Right kidney (tissue), 1 donor: Measurements from ENCODE around the gene PAK5.

Experiments used
- DNase-seq: peaks from one replicate; pipeline ENCODE4 v3.0.0-alpha.2; 2016

PAK5 gene

GRCh38 chr20:9789131-9789530 lies 49.7 kb downstream of the PAK5 start:
- DNase-seq = no peak

DNA sequence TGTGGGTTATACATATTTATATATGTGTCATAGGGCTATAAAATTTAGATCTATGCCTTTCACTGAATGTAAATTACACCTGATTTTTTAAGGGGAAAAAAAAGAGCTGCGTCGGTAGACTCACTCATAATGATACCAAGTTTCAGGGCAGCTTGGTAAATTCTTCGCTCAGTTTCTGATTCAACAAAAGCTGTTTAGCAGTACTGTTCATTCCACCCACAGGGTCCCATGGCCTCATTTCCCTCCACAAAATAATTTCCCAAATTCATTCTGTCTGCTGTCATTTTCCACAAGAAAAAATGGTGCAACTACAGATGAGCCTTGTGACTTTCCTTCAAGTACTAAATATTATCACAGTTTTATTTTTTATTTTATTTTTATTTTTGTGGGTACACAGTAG lies 63.7 kb downstream of the PAK5 start:
- DNase-seq = no peak

GRCh38 chr20:9769954-9770353 lies 68.9 kb downstream of the PAK5 start:
- DNase-seq = no peak

- DNase-seq = no peak
These were observed 77.4 kb downstream of the PAK5 start for GRCh38 chr20:9761476-9761875.

GRCh38 chr20:9759392-9759791 lies 79.5 kb downstream of the PAK5 start:
- no peak for DNase-seq

GRCh38 chr20:9758752-9759151 lies 80.1 kb downstream of the PAK5 start:
- DNase-seq = no peak

DNA sequence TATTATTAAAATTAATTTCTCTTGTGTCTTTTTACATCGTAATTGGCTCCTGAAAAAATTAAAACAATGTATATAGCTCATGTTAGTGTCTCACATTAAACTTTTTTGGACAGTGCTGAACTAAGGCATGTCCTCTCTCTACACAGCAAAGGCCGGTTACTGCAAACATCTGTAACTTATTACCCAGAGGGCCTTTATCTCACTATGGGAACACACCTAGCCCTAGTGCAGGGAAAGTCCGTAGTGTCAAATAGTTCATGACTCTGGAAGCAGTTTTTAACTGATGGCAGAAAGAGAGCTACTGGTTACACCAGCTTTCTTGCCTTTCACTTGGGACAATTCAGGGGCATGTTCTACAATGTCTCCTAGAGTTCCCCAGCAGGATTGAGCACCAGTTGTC lies 82.2 kb downstream of the PAK5 start:
- DNase-seq = no peak

DNA sequence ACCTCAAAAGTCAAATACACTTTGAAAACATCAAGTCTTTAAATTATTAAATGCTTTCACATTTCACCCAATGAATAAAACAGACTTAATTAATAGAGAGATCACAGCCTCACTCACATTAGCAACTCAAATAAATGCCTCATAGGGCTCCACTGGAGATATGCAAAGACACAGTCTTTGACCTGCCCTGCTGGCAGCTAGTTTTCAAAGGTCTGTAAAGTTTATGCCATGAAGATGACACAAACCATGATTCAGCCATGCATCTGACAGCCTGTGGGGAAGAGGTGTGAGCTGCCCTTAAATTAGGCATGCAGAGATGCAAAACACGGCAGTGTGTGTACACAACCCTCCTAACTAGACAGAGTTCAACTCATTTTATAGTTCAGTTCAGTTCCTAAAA lies 83.6 kb downstream of the PAK5 start:
- DNase-seq = no peak

DNA sequence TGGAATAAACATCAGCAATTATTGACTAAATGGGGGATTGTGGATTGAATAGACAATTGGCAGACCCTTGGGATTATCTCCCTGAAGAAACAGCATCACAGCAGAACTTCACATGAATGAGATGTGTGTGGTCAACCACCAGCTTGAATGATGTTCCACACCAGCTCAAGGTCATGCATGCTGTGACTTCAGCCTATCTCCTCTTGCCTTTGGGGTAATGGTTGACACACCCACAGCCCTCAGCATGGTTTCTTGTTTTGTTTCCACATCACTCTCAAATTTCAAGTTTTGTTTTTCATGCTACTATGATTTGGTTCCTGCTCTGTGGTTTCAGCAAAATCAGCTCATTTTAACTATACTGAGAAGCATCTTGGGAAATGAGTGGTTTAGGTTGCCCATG lies 94.3 kb downstream of the PAK5 start:
- DNase-seq = no peak

DNA sequence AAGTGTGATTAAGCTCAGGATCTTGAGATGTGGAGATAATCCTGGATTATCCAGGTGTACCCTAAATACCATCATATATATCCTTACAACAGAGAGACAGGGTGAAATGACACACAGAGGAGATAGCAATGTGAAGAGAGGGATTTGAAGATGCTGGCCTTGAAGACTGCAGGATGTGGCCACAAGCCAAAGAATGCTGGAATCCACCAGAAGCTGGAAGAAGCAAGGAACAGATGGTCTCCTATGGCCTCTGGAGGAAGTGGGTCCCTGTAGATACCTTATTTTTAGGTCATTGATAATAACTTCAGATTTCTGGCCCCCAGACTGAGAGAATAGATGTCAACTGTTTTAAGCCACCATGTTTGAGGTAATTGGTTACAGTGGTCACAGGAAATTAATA lies 95.0 kb downstream of the PAK5 start:
- no peak for DNase-seq

DNA sequence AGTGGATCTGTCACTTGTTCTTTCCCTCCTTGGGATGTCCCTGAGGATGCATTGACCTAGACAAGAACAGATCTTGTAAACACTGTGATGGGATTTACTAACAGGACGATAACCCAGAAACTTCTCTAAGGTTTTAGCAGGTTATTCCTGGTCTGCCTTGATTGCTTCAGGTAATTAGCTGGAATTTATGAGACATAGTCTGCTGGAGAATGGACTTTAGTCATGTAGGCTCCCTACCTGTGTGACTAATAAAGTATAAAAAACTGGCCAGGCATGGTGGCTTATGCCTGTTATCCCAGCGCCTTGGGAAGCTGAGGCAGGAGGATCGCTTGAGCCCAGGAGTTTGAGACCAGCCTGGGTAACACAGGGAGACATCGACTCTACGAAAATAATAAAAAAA lies 96.1 kb downstream of the PAK5 start:
- no peak for DNase-seq

DNA sequence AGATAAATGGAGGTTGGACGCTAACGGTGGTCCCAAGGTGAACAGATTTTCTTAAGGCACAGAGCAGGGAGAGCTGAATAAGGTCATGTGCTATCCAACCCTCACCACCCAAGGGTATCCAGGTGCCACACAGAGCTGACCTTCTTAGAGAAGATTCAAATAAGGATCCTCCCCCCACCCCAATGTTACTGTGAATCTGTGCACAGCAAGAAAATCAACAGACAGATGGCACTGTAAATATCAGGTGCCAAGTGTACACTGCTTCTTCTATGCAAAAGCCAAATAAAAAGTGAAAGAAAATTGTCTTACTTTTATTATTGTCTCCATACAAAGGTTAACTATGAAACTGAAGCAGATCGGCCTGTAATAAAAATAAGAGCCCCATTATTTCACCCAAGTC lies 96.9 kb downstream of the PAK5 start:
- DNase-seq = no peak

GRCh38 chr20:9740486-9740885 lies 98.4 kb downstream of the PAK5 start:
- no peak for DNase-seq

GRCh38 chr20:9739991-9740390 lies 98.9 kb downstream of the PAK5 start:
- DNase-seq = no peak

DNA sequence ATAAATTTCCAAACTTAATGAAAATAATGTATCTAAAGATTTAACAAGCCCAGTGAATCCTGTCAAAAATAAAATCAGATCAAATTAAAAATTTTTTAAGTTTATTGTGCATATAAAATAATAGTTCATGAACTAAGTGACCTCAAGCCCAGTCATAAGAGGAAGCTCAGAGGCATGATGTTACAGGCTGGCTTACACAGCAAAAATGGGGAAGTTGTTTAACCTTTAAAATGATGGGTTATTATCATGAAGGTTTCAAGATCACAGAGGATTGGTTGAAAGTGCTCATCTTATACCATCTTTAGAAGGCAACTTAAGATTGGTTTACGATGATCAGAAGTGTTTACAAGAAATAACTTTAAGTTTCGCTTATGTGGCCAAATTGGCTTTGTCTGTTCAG lies 102.5 kb downstream of the PAK5 start:
- no peak for DNase-seq

- no peak for DNase-seq
These were observed 115.2 kb downstream of the PAK5 start for GRCh38 chr20:9723501-9724202.

DNA sequence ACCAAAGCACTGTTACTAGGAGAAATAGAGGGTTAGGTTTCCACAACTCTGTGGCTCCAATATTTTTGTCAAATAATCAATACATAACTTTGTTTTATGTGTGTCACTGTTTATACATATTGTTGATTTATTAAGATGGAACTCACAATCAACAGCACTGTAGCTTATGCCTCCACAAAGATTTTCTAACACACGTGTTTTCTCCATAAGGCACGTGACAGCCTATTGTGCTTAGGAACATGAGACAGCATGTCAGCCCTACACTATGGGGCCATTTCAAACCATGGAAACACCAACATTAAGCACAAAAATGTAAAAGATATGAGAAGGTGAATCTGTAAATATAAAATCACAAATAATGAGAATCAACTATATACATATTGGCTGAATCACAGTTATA lies 127.0 kb downstream of the PAK5 start:
- no peak for DNase-seq

GRCh38 chr20:9710685-9711084 lies 128.2 kb downstream of the PAK5 start:
- DNase-seq = no peak

DNA sequence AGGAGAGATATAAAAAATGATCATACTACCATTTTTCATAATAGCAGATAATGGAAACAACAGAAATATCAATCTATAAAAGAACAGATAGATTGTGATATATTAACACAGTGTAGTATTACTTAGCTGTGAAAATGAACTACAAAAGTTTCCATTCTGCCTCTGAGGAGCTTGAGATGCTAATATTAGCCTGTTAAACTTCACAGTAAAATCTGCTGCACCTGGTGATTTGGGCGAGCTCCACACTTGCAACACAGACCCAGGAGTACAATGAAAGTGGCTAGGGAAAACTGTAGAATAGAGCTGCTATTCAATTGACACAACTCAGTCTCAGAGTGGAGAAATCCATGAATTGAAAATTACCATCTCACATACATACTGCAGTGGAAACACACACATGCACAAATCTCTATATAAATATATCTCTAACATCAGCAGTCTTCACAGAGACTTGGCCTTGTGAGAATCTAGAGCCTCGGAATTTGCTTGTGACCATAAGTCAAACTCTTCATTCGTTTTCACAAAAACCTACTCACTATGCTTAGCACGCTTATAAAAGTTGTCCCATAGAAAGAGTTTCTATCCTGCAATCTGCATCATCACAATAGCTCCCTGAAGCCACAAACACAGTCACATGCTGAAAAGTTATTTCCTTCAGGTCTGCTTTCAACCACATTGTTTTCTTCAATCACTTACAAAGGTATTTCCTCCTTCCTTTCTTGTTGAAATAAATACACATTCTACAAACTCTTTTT lies 133.0 kb downstream of the PAK5 start:
- no peak for DNase-seq

- no peak for DNase-seq
These were observed 139.7 kb downstream of the PAK5 start for GRCh38 chr20:9699181-9699580.

GRCh38 chr20:9689041-9689440 lies 149.8 kb downstream of the PAK5 start:
- DNase-seq = no peak

- no peak for DNase-seq
These were observed 152.0 kb downstream of the PAK5 start for GRCh38 chr20:9686866-9687265.

DNA sequence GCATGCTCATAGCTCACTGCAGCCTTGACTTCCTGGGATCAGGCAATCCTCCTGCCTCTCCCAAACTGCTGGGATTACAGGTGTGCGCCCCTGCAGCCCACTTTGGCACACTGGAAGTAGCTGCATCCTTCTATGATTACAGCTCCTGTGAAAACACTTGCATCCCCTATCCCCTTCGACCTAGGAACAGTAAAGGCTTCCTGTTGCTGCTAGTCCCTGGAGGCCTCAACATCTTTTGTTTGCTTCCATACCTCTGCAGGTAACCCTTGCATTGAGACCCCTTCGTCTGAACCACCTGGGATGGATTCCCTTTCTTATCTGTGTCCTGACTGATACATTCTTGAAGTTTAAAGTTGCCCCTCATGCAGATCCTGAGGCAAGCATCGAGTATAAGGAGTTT lies 152.4 kb downstream of the PAK5 start:
- no peak for DNase-seq

- no peak for DNase-seq
These were observed 152.9 kb downstream of the PAK5 start for GRCh38 chr20:9686001-9686400.
